ENCODE results near the gene MINK1. TPM values are rescaled to one million over a fixed set of nuclear protein-coding genes. Genes with fewer than 3 reads are reported as not detected.
"Not testable (repeated sequence)": the region's sequence is repeated elsewhere in the genome, so short reads cannot be mapped to it uniquely, and the experiment has no call there.

MINK1 gene
- total RNA-seq, 1 experiment from 2014 or later = 105 TPM

DNA sequence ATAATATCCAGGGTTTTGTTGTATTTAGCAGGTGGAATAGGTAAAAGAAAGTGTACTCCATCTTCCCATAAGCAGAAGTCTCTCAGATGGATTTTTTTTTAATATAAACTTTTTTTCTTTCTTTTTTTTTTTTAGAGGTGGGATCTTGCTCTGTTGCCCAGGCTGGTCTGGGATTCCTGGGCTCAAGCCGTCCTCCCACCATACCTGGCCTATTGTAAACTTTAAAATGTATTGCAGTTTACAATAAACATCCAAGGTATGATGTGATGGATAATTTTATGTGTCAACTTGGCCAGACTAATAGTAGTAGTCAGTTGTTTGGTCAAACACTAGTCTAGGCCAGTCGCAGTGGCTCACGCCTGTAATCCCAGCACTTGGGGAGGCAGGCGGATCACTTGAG lies 88.2 kb downstream of the MINK1 start (continued):
- TF ChIP-seq HMGA2 (CRISPR knock-in tag; IDR thresholded peaks at IDR 0.05) (no peak), SP1 (CRISPR knock-in tag; conservative IDR thresholded peaks at IDR 0.05) (no peak), KAT7 (CRISPR knock-in tag; IDR thresholded peaks at IDR 0.05; ENCODE audit: borderline replicate concordance) (no peak), FOXJ3 (CRISPR knock-in tag; IDR thresholded peaks at IDR 0.05; ENCODE audit: borderline replicate concordance) (no peak), NR2C2 (CRISPR knock-in tag; IDR thresholded peaks at IDR 0.05) (no peak), PREB (CRISPR knock-in tag; IDR thresholded peaks at IDR 0.05; ENCODE audit: borderline replicate concordance) (no peak)

- not testable (repeated sequence) for H3K9me3 Mint-ChIP-seq; H3K4me1 Mint-ChIP-seq; ATAC-seq; DNase-seq (ENCODE audit: low spot score); H3K27me3 Mint-ChIP-seq (ENCODE audit: low read depth); H3K4me3 Mint-ChIP-seq; H3K36me3 Mint-ChIP-seq
- CTCF ChIA-PET = interaction anchor here (2.3 kb wide), 1 partner anchor 18 kb away, joined by 11 read pairs; no protein-coding TSS in a partner anchor
- POLR2A ChIA-PET = interaction anchor here (0.6 to 1.3 kb wide), 2 partner anchors 27 to 41 kb away, joined by 3 to 12 read pairs; partner anchors contain the start of gene C17orf107
- peak overlapping the region; percentile 11; the same call in 1 of the 2 replicates for H3K27ac Mint-ChIP-seq
These were observed 93.6 kb downstream of the MINK1 start for GRCh38 chr17:4926577-4927335.

- ATAC-seq (no peak), DNase-seq (ENCODE audit: low spot score) (no peak)
- POLR2A ChIA-PET = no interaction called here
- Mint-ChIP-seq H3K36me3 (0 out of 2 replicates have a peak, but pooled peaks cover 5% of the 10 kb centered on the region), H3K4me3 (no peak overlapping the region), H3K9me3 (no peaks in the 10 kb centered on the region), H3K27me3 (ENCODE audit: low read depth) (no peaks in the 10 kb centered on the region), H3K27ac (no peak overlapping the region), H3K4me1 (peaks cover under 1% of the 10 kb centered on the region)
- no peak for TF ChIP-seq ATF1 (CRISPR knock-in tag; IDR thresholded peaks at IDR 0.05)
- CTCF ChIA-PET = interaction anchor here (0.5 kb wide), 1 partner anchor 20 kb away, joined by 4 read pairs; no protein-coding TSS in a partner anchor
These were observed 95.7 kb downstream of the MINK1 start for GRCh38 chr17:4928881-4929280.

DNA sequence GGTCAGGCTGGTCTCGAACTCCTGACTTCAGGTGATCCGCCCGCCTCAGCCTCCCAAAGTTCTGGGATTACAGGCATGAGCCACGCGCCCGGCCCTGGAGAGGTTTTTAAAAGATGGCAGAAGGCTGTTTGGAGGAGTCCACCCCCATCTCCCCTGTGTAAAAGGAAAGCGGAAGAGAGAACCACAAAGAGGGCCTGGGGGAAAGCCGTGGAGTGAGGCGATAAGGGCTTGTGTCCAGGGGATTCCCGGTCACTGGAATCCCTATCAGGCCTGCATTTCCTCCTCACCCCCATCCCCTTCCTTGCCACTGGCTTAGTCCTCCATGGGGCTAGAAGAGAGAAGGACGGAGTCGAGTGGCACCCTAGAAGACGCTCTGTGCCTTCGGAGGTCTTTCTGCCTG lies 98.8 kb downstream of the MINK1 start, which contains the start of gene GP1BA:
GP1BA (plus strand) TSS at position 315 of the 400 bp plus-strand sequence. CDS start 328 bp downstream, outside the sequence.
- Mint-ChIP-seq H3K36me3 (0 out of 2 replicates have a peak, but pooled peaks cover 8% of the 10 kb centered on the region), H3K4me3 (no peak within 1 kb of the TSS), H3K27me3 (ENCODE audit: low read depth) (no peaks in the 10 kb centered on the region), H3K9me3 (no peaks in the 10 kb centered on the region), H3K4me1 (peaks cover 9% of the 10 kb centered on the region), H3K27ac (no peak within 1 kb of the TSS)
- ATAC-seq (no peak), DNase-seq (ENCODE audit: low spot score) (no peak)
- POLR2A ChIA-PET = interaction anchor here (1.0 kb wide), 2 partner anchors 8 to 22 kb away, joined by 3 to 4 read pairs; partner anchors contain the start of gene RNF167
- CTCF ChIA-PET = interaction anchor here (3.3 kb wide), 1 partner anchor 23 kb away, joined by 39 read pairs; no protein-coding TSS in a partner anchor
- no peak for TF ChIP-seq TP53 (CRISPR knock-in tag; IDR thresholded peaks at IDR 0.05)
- TF ChIP-seq ESRRA (CRISPR knock-in tag; IDR thresholded peaks at IDR 0.05; ENCODE audit: borderline replicate concordance) = no peak
- TF ChIP-seq TCF7 (CRISPR knock-in tag; IDR thresholded peaks at IDR 0.05; ENCODE audit: low read depth) = no peak
- TF ChIP-seq, protein P1, sequence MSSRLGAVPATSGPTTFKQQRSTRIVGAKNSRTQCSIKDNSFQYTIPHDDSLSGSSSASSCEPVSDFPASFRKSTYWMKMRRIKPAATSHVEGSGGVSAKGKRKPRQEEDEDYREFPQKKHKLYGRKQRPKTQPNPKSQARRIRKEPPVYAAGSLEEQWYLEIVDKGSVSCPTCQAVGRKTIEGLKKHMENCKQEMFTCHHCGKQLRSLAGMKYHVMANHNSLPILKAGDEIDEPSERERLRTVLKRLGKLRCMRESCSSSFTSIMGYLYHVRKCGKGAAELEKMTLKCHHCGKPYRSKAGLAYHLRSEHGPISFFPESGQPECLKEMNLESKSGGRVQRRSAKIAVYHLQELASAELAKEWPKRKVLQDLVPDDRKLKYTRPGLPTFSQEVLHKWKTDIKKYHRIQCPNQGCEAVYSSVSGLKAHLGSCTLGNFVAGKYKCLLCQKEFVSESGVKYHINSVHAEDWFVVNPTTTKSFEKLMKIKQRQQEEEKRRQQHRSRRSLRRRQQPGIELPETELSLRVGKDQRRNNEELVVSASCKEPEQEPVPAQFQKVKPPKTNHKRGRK (CRISPR knock-in tag; IDR thresholded peaks at IDR 0.05; ENCODE audit: borderline replicate concordance) = no peak
- TF ChIP-seq, protein P2, sequence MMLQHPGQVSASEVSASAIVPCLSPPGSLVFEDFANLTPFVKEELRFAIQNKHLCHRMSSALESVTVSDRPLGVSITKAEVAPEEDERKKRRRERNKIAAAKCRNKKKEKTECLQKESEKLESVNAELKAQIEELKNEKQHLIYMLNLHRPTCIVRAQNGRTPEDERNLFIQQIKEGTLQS (CRISPR knock-in tag; conservative IDR thresholded peaks at IDR 0.05) = no peak
- no peak for TF ChIP-seq AR (CRISPR knock-in tag; IDR thresholded peaks at IDR 0.05)
- no peak for TF ChIP-seq RORB (CRISPR knock-in tag; IDR thresholded peaks at IDR 0.05)
- TF ChIP-seq, protein P3, sequence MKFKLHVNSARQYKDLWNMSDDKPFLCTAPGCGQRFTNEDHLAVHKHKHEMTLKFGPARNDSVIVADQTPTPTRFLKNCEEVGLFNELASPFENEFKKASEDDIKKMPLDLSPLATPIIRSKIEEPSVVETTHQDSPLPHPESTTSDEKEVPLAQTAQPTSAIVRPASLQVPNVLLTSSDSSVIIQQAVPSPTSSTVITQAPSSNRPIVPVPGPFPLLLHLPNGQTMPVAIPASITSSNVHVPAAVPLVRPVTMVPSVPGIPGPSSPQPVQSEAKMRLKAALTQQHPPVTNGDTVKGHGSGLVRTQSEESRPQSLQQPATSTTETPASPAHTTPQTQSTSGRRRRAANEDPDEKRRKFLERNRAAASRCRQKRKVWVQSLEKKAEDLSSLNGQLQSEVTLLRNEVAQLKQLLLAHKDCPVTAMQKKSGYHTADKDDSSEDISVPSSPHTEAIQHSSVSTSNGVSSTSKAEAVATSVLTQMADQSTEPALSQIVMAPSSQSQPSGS (CRISPR knock-in tag; IDR thresholded peaks at IDR 0.05; ENCODE audit: borderline replicate concordance, low read depth) = no peak
- TF ChIP-seq ATF1 (CRISPR knock-in tag; IDR thresholded peaks at IDR 0.05) = no peak
- TF ChIP-seq, protein P4, sequence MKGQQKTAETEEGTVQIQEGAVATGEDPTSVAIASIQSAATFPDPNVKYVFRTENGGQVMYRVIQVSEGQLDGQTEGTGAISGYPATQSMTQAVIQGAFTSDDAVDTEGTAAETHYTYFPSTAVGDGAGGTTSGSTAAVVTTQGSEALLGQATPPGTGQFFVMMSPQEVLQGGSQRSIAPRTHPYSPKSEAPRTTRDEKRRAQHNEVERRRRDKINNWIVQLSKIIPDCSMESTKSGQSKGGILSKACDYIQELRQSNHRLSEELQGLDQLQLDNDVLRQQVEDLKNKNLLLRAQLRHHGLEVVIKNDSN (CRISPR knock-in tag; IDR thresholded peaks at IDR 0.05) = no peak
- TF ChIP-seq, protein P5, sequence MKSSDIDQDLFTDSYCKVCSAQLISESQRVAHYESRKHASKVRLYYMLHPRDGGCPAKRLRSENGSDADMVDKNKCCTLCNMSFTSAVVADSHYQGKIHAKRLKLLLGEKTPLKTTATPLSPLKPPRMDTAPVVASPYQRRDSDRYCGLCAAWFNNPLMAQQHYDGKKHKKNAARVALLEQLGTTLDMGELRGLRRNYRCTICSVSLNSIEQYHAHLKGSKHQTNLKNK (CRISPR knock-in tag; IDR thresholded peaks at IDR 0.05) = no peak
- TF ChIP-seq FOXK1 (CRISPR knock-in tag; IDR thresholded peaks at IDR 0.05) = no peak

Measured in WTC11 (cell line).